Stimulated activated CD4-positive, alpha-beta T cell treated with anti-CD3 and anti-CD28 coated beads, Interleukin-2, amount 100 ng/mL, for 24 hours (primary cell): ENCODE results near the gene PLXNB3.

ENCODE experiments used
- DNase-seq, 2 donors: peaks; one replicate each; pipeline ENCODE4 v3.0.0-alpha.2; 2020

PLXNB3 gene

GRCh38 chrX:153762626-153763173 lies 1.3 kb upstream of the PLXNB3 start:
- no peak for DNase-seq

GRCh38 chrX:153763298-153763932 lies 634 bp upstream of the PLXNB3 start:
- DNase-seq, result no peak

GRCh38 chrX:153764786-153765137 lies 713 bp downstream of the PLXNB3 start:
- DNase-seq, result no peak

DNA sequence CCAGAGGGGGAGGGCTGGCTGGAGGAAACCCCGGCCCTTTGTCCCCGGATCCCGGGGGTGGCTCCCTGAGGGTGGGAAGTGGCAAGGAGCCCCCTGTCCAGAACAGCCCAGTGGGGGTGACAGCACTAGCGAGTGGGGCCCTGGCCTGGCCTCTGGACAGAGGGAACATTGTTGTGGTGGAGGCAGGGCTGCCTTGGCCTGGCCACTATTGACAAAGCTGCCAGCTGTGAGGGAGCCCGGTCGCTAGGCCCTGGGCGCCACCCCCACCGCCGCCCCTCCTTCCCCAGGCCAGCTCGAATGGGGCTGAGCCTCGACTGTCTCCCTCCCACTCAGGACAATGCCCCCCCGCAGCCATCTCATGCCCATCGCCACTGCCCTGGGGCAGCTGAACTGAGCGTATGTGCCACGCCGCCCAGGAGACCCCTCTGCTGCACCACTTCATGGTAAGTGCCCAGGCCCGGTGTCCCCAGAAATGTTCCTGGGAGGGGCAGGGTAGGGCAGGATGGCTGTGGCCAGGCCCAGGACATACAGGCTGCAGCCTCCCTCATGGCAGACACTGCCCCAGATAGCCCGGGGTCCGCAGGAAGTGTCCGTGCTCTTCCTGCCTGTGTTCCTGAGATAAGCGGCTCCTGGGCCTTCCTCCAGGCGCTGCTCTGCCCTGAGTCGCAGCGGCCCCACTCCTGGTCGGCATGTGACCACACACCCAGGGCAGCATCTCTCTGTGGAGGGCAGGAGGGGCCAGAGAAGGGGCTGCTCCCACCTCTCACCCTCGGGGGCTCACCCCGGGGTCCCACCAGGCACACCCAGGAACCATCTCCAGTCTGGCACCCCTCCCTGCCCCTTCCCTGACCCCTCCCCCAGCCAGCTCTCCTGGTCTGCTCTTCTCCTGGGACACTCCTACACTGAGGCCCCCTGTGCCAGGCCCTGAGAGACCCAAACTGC lies 1.4 kb downstream of the PLXNB3 start:
- DNase-seq, result no peak

DNA sequence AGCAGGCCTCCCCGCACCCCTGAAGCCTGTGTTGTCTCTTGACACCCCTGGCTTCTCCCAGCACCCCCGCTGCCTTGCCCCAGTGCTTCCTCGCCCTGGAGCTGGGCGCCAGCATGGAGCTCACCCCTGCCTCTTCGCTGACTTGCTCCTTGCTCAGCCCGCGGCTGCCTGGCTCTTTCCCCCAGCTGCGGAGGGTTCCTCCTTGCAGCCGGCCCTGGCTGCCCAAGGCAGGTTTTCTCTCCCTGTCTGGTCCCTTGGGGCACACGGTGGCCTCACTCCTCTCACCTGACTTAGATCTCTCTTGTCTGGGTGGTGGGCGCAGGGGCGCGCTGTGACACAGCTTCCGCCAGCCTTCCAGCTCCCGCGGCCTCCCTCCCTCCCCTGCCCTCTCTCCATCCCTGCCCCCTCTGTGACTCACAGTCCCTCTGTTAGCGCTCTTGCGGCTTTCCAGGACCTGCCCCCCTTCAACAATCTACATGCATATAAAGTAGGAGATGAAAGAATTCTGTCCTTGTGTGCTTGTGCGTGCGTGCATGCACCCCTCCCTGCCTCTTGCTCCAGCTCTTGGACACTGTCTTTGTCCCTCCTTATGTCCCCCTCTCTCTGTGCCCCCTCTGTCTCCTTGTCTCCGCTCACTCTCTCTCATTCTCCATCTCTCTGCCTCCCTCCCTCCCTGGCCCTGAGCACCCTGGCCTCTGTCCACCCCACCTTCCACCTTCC lies 2.2 kb downstream of the PLXNB3 start:
- DNase-seq, result peak; percentile 41

DNA sequence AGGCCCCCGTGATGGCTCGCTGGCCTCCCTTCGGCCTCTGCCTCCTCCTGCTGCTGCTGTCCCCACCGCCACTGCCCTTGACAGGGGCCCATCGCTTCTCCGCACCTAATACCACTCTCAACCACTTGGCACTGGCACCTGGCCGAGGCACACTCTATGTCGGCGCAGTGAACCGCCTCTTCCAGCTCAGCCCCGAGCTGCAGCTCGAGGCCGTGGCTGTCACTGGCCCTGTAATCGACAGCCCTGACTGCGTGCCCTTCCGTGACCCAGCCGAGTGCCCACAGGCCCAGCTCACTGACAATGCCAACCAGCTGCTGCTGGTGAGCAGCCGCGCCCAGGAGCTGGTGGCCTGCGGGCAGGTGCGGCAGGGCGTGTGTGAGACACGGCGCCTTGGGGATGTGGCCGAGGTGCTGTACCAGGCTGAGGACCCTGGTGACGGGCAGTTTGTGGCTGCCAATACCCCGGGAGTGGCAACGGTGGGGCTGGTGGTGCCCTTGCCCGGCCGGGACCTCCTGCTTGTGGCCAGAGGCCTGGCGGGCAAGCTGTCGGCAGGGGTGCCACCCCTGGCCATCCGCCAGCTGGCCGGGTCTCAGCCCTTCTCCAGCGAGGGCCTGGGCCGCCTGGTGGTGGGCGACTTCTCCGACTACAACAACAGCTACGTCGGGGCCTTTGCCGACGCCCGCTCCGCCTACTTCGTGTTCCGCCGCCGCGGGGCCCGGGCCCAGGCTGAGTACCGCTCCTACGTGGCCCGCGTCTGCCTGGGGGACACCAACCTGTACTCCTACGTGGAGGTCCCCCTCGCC lies 3.0 kb downstream of the PLXNB3 start:
- no peak for DNase-seq

DNA sequence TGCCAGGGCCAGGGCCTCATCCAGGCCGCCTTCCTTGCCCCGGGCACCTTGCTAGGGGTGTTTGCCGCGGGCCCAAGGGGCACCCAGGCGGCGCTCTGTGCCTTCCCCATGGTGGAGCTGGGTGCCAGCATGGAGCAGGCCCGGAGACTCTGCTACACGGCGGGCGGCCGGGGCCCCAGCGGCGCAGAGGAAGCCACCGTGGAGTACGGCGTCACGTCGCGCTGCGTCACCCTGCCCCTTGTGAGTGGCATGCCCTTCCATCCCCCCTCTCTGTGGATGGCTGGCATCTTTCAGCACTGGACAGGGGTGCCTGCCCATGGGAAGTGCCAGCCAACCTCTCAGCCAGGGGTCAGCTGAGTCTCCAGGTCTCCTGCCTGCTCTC lies 3.6 kb downstream of the PLXNB3 start:
- no peak for DNase-seq

GRCh38 chrX:153768311-153769157 lies 4.5 kb downstream of the PLXNB3 start:
- DNase-seq, result no peak

- no peak for DNase-seq
Measured at GRCh38 chrX:153769158-153769864, 5.3 kb downstream of the PLXNB3 start.

- DNase-seq, result no peak
Measured at GRCh38 chrX:153769865-153770600, 6.0 kb downstream of the PLXNB3 start.

GRCh38 chrX:153770601-153771414 lies 6.8 kb downstream of the PLXNB3 start:
- DNase-seq, result no peak

GRCh38 chrX:153771415-153772315 lies 7.6 kb downstream of the PLXNB3 start:
- DNase-seq, result no peak

DNA sequence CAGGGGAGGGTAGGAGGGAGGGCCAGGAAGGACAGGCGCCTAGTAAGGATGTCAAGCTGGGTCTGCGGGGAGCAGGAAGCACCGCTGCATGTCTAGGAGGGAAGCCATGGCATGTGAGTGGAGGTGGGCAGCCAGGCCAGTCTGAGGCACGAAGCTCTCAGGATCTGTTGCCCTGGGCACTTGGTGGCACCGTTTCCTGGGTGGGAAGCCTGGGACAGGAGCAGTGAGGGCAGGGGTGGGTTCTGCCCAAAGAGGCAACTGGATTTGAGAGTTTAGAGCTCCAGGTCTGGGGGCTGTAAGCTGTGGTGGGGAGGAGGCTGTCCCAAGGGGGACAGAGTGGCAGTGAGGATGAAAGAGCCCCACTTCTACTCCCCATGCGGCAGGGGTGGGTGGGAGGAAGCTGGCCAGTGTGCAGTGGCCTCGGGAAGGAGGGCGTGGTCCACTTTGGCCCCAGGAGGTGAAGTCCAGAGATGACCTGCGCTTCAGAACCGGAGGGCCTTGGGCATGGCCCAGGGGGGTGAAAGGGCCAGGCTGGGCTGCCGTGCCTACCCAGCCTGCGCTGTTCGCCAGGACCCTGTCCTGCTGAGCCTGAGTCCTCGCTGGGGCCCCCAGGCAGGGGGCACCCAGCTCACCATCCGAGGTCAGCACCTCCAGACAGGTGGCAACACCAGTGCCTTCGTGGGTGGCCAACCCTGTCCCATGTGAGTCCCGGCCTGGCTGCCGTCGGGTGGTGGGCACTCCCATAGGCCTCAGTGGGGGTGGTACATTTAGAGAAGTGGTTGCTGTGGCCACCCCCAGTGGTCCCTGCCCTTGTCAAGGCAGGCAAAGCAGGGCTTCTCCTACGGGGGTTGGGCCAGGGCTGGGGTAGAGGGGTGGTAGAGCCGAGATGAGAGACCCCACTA lies 8.5 kb downstream of the PLXNB3 start:
- DNase-seq, result no peak

DNA sequence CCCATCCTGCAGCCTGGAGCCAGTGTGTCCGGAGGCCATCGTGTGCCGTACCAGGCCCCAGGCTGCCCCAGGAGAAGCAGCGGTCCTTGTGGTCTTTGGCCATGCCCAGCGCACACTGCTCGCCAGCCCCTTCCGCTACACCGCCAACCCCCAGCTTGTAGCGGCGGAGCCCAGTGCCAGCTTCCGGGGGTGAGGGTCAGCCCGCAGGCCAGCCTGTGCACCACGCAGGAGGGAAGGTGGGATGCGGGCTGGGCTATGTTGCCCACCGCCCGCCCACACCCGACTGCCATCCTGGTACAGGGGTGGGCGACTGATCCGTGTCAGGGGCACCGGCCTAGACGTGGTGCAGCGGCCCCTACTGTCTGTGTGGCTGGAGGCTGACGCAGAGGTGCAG lies 9.2 kb downstream of the PLXNB3 start:
- DNase-seq, result no peak

DNA sequence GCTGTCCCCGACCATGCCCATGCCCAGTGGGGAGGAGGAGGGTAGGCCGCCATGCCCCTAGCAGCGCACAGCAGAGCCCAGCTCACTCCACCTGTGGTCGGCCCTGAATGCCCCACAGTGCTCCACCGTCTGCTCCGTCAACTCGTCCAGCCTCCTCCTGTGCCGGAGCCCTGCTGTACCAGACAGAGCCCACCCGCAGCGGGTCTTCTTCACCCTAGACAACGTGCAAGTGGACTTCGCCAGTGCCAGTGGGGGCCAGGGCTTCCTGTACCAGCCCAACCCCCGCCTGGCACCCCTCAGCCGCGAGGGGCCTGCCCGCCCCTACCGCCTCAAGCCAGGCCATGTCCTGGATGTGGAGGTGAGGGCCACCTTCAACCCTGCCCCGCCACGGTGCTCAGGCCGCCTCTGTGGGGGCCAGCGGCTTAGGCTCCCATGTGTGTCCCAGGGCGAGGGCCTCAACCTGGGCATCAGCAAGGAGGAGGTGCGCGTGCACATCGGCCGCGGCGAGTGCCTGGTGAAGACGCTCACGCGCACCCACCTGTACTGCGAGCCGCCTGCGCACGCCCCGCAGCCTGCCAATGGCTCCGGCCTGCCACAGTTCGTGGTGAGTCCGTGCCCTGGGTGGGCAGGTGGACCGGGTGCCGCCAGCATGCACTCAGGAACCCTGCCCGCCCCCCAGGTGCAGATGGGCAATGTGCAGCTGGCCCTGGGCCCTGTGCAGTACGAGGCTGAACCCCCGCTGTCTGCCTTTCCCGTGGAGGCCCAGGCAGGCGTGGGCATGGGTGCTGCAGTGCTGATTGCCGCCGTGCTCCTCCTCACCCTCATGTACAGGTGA lies 9.9 kb downstream of the PLXNB3 start:
- no peak for DNase-seq
